Hepatic stellate cell (primary cell): ENCODE data around the gene ALKAL2.
"Not testable (repeated sequence)": the region's sequence is repeated elsewhere in the genome, so short reads cannot be mapped to it uniquely, and the experiment has no call there.

Experiments used
- DNase-seq: peaks from one replicate; pipeline ENCODE4 v3.0.0; 2011; ENCODE audit warnings: low spot score

The ALKAL2 gene

GRCh38 chr2:287911-288757 lies at the start of gene ALKAL2:
Gene ALKAL2, minus strand, starts transcription at chr2:288091. Its CDS starts 256 bp downstream, at chr2:287835.
- DNase-seq, result no peak

GRCh38 chr2:336949-337348 lies 49.1 kb upstream of the ALKAL2 start:
- DNase-seq, result not testable (repeated sequence)

GRCh38 chr2:336360-336759 lies 48.5 kb upstream of the ALKAL2 start:
- DNase-seq, result no peak

GRCh38 chr2:332592-332991 lies 44.7 kb upstream of the ALKAL2 start:
- no peak for DNase-seq

GRCh38 chr2:328761-329160 lies 40.9 kb upstream of the ALKAL2 start:
- no peak for DNase-seq

GRCh38 chr2:323035-323434 lies 35.1 kb upstream of the ALKAL2 start:
- no peak for DNase-seq

- no peak for DNase-seq
Measured at GRCh38 chr2:322326-322725, 34.4 kb upstream of the ALKAL2 start.

- DNase-seq, result no peak
Measured at GRCh38 chr2:320561-320960, 32.7 kb upstream of the ALKAL2 start.

- no peak for DNase-seq
Measured at GRCh38 chr2:319059-319600, 31.2 kb upstream of the ALKAL2 start.

GRCh38 chr2:317501-318424 lies 29.9 kb upstream of the ALKAL2 start:
- DNase-seq, result peak; percentile 36

- DNase-seq, result no peak
Measured at GRCh38 chr2:316381-316780, 28.5 kb upstream of the ALKAL2 start.

- DNase-seq, result not testable (repeated sequence)
Measured at GRCh38 chr2:315925-316324, 28.0 kb upstream of the ALKAL2 start.

- no peak for DNase-seq
Measured at GRCh38 chr2:314561-315336, 26.9 kb upstream of the ALKAL2 start.

- no peak for DNase-seq
Measured at GRCh38 chr2:313991-314390, 26.1 kb upstream of the ALKAL2 start.

GRCh38 chr2:310994-311393 lies 23.1 kb upstream of the ALKAL2 start:
- no peak for DNase-seq

- DNase-seq, result no peak
Measured at GRCh38 chr2:309954-310510, 22.1 kb upstream of the ALKAL2 start.

GRCh38 chr2:309148-309953 lies 21.5 kb upstream of the ALKAL2 start:
- no peak for DNase-seq

GRCh38 chr2:305366-305765 lies 17.5 kb upstream of the ALKAL2 start:
- DNase-seq, result no peak

- no peak for DNase-seq
Measured at GRCh38 chr2:296354-296753, 8.5 kb upstream of the ALKAL2 start.

- no peak for DNase-seq
Measured at GRCh38 chr2:295090-295489, 7.2 kb upstream of the ALKAL2 start.
